ENCODE measurements around the gene SMPD3. TPM values are rescaled to one million over a fixed set of nuclear protein-coding genes. Genes with fewer than 3 reads are reported as not detected.
A peak's percentile ranks its signal among the peaks of the same experiment; 100 is the strongest.

The SMPD3 gene
- total and polyA plus RNA-seq, 9 donors: 0.31 to 4.3 (median 1.1) TPM

DNA sequence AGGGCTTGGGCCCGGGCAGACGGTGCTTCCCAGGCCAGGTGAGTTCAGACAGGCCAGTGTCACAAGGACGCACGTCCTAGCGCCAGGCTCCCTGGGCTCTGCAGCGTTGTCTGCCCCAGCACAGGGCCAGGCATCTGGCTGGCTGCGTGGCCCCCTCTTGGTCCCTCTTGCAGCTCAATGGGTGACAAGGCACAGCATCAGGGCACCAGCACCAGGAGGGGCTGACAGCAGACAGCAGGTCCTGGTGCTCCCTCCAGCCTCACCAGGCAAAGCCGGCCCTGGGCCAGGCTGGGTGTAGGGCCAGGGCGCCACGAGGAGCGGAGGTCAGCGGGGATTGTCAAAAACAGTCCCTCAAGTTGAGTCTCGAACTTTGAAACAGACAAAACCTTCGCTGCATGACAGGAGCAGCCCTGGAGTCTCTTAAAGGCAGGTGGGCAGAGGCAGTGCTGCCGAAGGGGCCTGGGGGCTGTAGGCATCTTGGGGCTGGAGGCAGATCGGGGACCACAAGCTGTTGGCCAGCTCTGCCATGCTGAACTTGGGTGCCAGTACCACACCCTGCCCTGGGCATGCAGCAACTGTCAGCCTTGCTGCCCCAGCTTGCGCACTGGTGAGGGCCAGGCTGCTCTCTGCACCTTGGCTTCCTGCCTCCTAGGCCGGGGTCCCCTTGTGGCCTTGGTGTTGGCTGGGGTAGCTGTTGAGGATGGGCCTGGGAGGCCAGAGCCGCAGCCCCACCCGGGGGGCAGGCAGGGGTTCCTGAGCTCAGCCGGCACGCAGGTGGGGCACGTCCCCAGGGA lies 88.7 kb downstream of the SMPD3 start:
- Histone ChIP-seq H3K4me3 (ENCODE audit: low read length) (no peak overlapping the region), H3K27me3 (ENCODE audit: control insufficient read depth, insufficient read depth, low read length) (no peaks in the 10 kb centered on the region), H3K4me1 (ENCODE audit: control insufficient read depth, insufficient read depth, low read length) (peaks cover 39% of the 10 kb centered on the region), H3K9me3 (replicated peaks; ENCODE audit: control insufficient read depth, low read depth, low read length) (no peaks in the 10 kb centered on the region), H3K27ac (ENCODE audit: low read length) (no peak overlapping the region), H3K36me3 (ENCODE audit: control insufficient read depth, insufficient read depth, low read length) (peaks cover 49% of the 10 kb centered on the region)
- no peak for DNase-seq
- 78% methylated on average over 21 of the region's 23 CpGs for WGBS (ENCODE audit: insufficient coverage)

DNA sequence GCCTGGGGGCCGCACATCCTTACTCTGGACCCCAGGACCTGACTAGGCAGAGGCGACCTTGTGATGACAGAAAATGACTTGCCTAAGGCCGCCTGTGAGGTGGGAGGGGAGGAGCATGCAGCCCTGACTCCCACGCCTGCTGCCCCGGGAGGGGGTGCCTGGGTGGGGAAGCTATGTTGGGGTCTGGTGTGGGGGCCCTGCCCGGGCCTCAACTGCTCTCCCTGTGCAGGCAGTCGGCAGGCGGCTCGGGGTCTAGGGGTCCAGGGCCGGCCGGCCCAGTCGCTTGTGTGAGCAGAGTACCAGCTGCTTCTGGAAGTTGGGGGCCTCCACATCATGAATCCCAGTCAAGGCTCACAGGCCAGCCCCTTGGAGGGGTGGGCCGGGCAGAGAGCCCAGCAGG lies 89.4 kb downstream of the SMPD3 start:
- WGBS (ENCODE audit: insufficient coverage): 84% methylated on average over 13 of the region's 13 CpGs
- Histone ChIP-seq H3K4me1 (ENCODE audit: control insufficient read depth, insufficient read depth, low read length) (peaks cover 35% of the 10 kb centered on the region), H3K36me3 (ENCODE audit: control insufficient read depth, insufficient read depth, low read length) (peaks cover 55% of the 10 kb centered on the region), H3K27ac (ENCODE audit: low read length) (no peak overlapping the region), H3K27me3 (ENCODE audit: control insufficient read depth, insufficient read depth, low read length) (no peaks in the 10 kb centered on the region), H3K4me3 (ENCODE audit: low read length) (no peak overlapping the region), H3K9me3 (replicated peaks; ENCODE audit: control insufficient read depth, low read depth, low read length) (no peaks in the 10 kb centered on the region)
- DNase-seq: no peak

DNA sequence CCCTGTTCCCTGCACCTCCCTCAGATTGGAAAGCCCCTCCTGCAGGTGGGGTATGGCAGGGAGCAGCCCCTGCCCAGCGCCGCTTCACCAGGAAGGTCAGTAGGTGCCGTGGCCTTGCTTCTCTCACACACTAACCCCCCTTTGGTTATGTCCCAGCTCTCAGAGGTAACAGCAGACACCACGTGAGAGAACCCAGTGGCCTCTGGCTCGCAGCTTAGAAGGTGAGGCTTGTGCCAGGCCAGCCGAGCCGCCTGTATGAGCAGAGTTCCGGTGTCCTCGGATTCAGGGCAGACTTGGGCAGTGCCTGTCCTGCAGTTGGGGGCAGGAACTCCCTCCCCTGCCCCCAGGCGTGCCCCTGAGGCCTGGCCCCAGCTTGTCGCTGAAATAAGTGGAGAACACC lies 90.4 kb downstream of the SMPD3 start:
- H3K4me3 ChIP-seq (ENCODE audit: low read length): no peak overlapping the region
- 88% methylated on average over 11 of the region's 11 CpGs for WGBS (ENCODE audit: insufficient coverage)
- H3K9me3 ChIP-seq (replicated peaks; ENCODE audit: control insufficient read depth, low read depth, low read length): no peaks in the 10 kb centered on the region
- peaks cover 63% of the 10 kb centered on the region for H3K36me3 ChIP-seq (ENCODE audit: control insufficient read depth, insufficient read depth, low read length)
- no peaks in the 10 kb centered on the region for H3K27me3 ChIP-seq (ENCODE audit: control insufficient read depth, insufficient read depth, low read length)
- no peak for DNase-seq
- peaks cover 31% of the 10 kb centered on the region for H3K4me1 ChIP-seq (ENCODE audit: control insufficient read depth, insufficient read depth, low read length)
- H3K27ac ChIP-seq (ENCODE audit: low read length): no peak overlapping the region

DNA sequence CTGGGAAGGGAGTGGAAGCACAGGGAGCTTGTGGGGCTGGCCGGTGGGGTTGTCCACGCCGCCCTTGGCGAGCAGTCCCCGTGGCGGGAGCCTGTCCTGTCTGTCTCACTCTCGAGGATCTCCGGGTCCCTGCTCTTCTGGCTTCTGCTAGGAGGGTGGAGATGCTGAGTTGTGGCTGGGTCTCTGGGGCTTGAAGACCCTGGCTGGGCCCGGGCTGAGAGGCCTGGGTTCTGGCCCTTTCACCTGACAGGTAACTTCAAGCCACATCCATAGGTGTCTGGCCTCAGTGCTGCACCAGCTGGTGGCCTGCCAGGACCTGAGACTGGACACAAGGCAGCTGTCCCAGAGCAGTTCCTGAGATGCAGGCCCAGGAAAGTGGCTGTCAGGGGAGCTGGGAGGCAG lies 90.8 kb downstream of the SMPD3 start:
- Histone ChIP-seq H3K27ac (ENCODE audit: low read length) (no peak overlapping the region), H3K27me3 (ENCODE audit: control insufficient read depth, insufficient read depth, low read length) (no peaks in the 10 kb centered on the region), H3K36me3 (ENCODE audit: control insufficient read depth, insufficient read depth, low read length) (peaks cover 67% of the 10 kb centered on the region), H3K9me3 (replicated peaks; ENCODE audit: control insufficient read depth, low read depth, low read length) (no peaks in the 10 kb centered on the region), H3K4me3 (ENCODE audit: low read length) (no peak overlapping the region), H3K4me1 (ENCODE audit: control insufficient read depth, insufficient read depth, low read length) (peaks cover 28% of the 10 kb centered on the region)
- DNase-seq: no peak
- no CpG with 5 or more reads among the region's 9 CpGs for WGBS (ENCODE audit: insufficient coverage)

DNA sequence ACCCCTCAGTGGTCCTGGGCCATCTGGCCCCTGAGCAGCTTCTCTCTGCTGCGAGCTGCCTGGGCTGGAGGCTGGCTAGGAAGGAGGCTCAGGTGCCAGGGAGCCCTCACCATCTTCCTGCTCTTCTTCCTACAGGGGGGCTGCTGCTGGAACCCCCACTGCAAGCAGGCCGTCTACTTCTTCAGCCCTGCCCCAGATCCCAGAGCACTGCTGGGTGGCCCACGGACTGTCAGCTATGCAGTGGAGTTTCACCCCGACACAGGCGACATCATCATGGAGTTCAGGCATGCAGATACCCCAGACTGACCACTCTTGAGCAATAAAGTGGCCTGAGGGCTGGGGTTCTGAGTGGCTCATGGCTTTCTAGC lies 91.4 kb downstream of the SMPD3 start:
- no peak for DNase-seq
- no peak overlapping the region for H3K4me3 ChIP-seq (ENCODE audit: low read length)
- H3K9me3 ChIP-seq (replicated peaks; ENCODE audit: control insufficient read depth, low read depth, low read length): no peaks in the 10 kb centered on the region
- H3K27ac ChIP-seq (ENCODE audit: low read length): no peak overlapping the region
- H3K4me1 ChIP-seq (ENCODE audit: control insufficient read depth, insufficient read depth, low read length): peaks cover 22% of the 10 kb centered on the region
- no peaks in the 10 kb centered on the region for H3K27me3 ChIP-seq (ENCODE audit: control insufficient read depth, insufficient read depth, low read length)
- WGBS (ENCODE audit: insufficient coverage): 93% methylated on average over 4 of the region's 5 CpGs
- peaks cover 74% of the 10 kb centered on the region for H3K36me3 ChIP-seq (ENCODE audit: control insufficient read depth, insufficient read depth, low read length)

DNA sequence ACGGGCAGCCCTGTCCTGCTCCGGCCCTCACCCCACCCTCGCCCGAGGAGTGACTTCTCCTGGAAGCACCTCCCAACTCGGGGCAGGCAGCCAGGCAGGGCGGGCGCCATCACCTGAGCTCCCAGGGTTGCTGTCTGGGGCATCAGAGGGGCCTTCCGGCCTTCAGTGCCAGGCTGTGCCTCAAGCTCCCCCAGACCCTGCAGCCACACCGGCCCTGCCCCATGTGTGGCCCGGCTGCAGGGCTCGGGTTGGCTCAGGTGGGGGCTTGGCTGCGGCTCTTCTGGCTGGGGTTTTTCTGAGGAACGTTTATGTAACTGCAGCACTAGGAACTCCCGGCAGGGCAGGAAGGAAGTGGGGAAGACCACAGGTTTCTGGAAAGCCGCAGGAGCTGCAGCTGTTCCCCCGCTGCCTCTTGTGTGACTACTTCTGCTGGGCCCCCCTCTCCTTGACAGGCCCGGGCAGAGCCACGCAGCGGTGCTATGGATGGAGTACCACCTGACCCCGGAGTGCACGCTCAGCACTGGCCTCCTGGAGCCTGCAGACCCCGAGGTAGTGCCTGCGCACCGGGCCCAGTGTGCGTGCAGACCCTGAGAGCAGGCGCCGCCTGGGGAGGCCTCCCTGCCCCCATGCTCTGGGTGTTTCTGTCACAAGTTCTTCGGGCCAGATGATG lies 91.9 kb downstream of the SMPD3 start:
- no peaks in the 10 kb centered on the region for H3K27me3 ChIP-seq (ENCODE audit: control insufficient read depth, insufficient read depth, low read length)
- no peak overlapping the region for H3K4me3 ChIP-seq (ENCODE audit: low read length)
- no peak overlapping the region for H3K27ac ChIP-seq (ENCODE audit: low read length)
- no peaks in the 10 kb centered on the region for H3K9me3 ChIP-seq (replicated peaks; ENCODE audit: control insufficient read depth, low read depth, low read length)
- DNase-seq: peak; percentile 44
- peaks cover 17% of the 10 kb centered on the region for H3K4me1 ChIP-seq (ENCODE audit: control insufficient read depth, insufficient read depth, low read length)
- 83% methylated on average over 26 of the region's 28 CpGs for WGBS (ENCODE audit: insufficient coverage)
- peaks cover 79% of the 10 kb centered on the region for H3K36me3 ChIP-seq (ENCODE audit: control insufficient read depth, insufficient read depth, low read length)

DNA sequence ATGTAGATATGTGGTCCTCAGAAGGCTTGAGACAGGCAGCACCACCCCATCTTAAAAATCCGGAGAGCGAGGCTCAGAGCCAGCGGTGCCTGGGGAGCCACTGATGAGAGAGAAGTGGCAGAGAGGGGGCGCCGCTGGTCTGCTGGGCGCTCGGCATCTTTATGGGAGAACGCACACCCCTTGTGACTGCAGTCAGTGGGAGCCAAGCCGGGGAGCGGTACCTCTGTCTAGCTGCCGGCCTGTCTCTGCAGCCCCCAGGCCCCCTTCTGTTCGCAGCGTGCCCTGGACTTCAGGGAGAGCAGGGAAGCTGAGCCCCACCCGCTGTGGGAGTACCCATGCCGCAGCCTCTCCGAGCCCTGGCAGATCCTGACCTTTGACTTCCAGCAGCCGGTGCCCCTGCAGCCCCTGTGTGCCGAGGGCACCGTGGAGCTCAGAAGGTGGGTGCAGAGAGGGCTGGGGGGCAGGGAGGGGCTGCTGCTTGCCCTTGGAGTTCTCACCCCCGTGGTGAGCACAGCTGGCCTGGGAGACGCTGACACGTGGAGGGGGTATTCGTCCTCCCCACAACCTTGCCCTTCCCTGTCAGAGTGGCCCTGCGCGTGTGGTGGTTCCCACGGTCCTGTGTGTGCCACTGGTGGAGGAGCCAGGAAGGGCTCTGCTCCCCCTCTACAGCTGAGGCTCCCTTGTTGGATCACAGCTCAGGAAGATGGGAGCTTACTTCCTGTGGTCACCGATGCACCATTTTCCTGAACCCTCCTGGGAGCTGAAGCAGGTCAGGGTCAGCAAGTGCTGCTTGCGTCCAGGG lies 92.7 kb downstream of the SMPD3 start:
- peaks cover 9% of the 10 kb centered on the region for H3K4me1 ChIP-seq (ENCODE audit: control insufficient read depth, insufficient read depth, low read length)
- no peak overlapping the region for H3K4me3 ChIP-seq (ENCODE audit: low read length)
- 75% methylated on average over 18 of the region's 28 CpGs for WGBS (ENCODE audit: insufficient coverage)
- no peak for DNase-seq
- no peaks in the 10 kb centered on the region for H3K9me3 ChIP-seq (replicated peaks; ENCODE audit: control insufficient read depth, low read depth, low read length)
- no peaks in the 10 kb centered on the region for H3K27me3 ChIP-seq (ENCODE audit: control insufficient read depth, insufficient read depth, low read length)
- H3K27ac ChIP-seq (ENCODE audit: low read length): no peak overlapping the region
- peaks cover 84% of the 10 kb centered on the region for H3K36me3 ChIP-seq (ENCODE audit: control insufficient read depth, insufficient read depth, low read length)

DNA sequence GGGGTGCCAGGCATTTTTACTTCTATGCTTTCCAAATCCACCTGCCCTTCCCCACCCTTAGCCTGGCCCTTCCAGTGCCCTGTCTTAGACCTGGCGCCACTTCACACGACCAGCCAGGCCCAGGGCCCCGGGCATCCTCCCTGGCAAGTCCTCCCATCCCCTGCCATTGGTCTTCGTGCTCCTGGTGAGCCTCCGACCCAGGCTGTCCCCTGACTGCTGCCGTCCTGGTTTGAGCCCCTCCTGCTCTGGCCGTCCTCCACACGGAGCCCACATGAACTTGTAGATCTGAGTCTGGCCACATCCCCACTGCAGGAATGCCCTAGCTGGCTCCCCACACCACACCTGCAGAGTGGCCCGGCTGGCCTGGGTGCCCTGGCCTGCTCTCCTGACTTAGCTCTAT lies 93.5 kb downstream of the SMPD3 start:
- H3K4me3 ChIP-seq (ENCODE audit: low read length): no peak overlapping the region
- DNase-seq: no peak
- WGBS (ENCODE audit: insufficient coverage): 92% methylated on average over 9 of the region's 9 CpGs
- H3K27ac ChIP-seq (ENCODE audit: low read length): no peak overlapping the region
- H3K9me3 ChIP-seq (replicated peaks; ENCODE audit: control insufficient read depth, low read depth, low read length): no peaks in the 10 kb centered on the region
- peaks cover 89% of the 10 kb centered on the region for H3K36me3 ChIP-seq (ENCODE audit: control insufficient read depth, insufficient read depth, low read length)
- H3K4me1 ChIP-seq (ENCODE audit: control insufficient read depth, insufficient read depth, low read length): peaks cover 3% of the 10 kb centered on the region
- H3K27me3 ChIP-seq (ENCODE audit: control insufficient read depth, insufficient read depth, low read length): no peaks in the 10 kb centered on the region

DNA sequence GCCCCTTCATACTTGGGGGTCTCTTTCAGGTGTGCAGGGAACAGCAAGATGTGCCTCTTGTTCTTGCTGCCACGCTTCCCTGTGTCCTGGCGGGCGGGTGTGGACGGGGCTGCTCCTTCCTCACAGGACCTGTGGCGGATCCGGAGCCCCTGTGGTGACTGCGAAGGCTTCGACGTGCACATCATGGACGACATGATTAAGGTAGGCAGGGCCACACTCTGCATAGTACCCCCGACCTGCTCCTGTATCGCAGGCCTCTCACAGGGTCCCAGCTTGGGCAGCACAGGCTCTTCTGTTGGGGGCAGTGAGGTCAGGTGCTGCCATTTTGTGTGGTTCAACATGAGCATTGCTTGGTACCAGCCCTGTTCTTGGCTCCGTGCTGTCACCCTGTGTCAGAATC lies 94.9 kb downstream of the SMPD3 start:
- no peaks in the 10 kb centered on the region for H3K27me3 ChIP-seq (ENCODE audit: control insufficient read depth, insufficient read depth, low read length)
- WGBS (ENCODE audit: insufficient coverage): 79% methylated on average over 11 of the region's 13 CpGs
- no peak overlapping the region for H3K4me3 ChIP-seq (ENCODE audit: low read length)
- H3K27ac ChIP-seq (ENCODE audit: low read length): no peak overlapping the region
- H3K9me3 ChIP-seq (replicated peaks; ENCODE audit: control insufficient read depth, low read depth, low read length): no peaks in the 10 kb centered on the region
- peaks cover 94% of the 10 kb centered on the region for H3K36me3 ChIP-seq (ENCODE audit: control insufficient read depth, insufficient read depth, low read length)
- DNase-seq: no peak
- H3K4me1 ChIP-seq (ENCODE audit: control insufficient read depth, insufficient read depth, low read length): no peaks in the 10 kb centered on the region

DNA sequence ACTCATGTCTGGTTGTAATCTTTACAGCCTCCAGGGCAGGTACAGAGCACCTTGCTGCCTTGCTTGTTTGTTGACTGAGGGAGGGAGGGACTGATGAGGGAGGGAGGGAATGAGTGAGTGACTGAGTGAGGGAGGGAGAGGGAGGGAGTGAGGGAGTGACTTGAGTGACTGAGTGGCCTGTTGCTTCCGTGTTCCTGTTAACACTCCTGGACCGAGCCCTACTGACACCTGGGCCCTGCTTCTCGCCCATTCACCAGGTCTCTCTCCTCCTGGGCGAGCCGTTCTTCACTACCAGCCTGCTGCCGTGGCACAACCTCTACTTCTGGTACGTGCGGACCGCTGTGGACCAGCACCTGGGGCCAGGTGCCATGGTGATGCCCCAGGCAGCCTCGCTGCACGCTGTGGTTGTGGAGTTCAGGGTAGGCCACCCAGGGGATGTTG lies 96.3 kb downstream of the SMPD3 start:
- 83% methylated on average over 2 of the region's 11 CpGs for WGBS (ENCODE audit: insufficient coverage)
- no peak for DNase-seq
- Histone ChIP-seq H3K27ac (ENCODE audit: low read length) (no peak overlapping the region), H3K4me3 (ENCODE audit: low read length) (no peak overlapping the region), H3K9me3 (replicated peaks; ENCODE audit: control insufficient read depth, low read depth, low read length) (no peaks in the 10 kb centered on the region), H3K27me3 (ENCODE audit: control insufficient read depth, insufficient read depth, low read length) (no peaks in the 10 kb centered on the region), H3K4me1 (ENCODE audit: control insufficient read depth, insufficient read depth, low read length) (no peaks in the 10 kb centered on the region), H3K36me3 (ENCODE audit: control insufficient read depth, insufficient read depth, low read length) (peaks cover 95% of the 10 kb centered on the region)
